GM19328 (cell line): Measurements from ENCODE around the gene LIMK2.

Experiments used
- ATAC-seq: cut with Tn5 transposase; IDR thresholded peaks from one replicate; pipeline ENCODE4 v1.9.1; 2021; ENCODE audit warnings: mild to moderate bottlenecking, moderate library complexity; ENCODE audit not compliant: unreplicated experiment

Gene LIMK2

DNA sequence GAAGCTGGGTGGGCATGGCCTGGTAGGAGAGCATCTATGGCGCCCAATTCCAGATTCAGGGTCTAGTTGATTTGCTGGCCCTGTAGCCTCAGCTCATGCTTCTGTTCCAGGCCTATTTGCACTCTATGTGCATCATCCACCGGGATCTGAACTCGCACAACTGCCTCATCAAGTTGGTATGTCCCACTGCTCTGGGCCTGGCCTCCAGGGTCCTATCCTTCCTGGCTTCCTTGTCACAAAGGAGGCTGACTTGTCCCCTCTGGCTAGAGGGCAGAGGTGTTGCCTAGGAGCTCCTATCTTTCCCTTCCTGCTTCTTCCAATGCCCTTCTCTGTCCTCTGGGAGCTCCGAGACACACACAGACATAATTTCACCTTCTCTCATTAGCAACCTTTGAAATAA is 58.9 kb downstream of the LIMK2 start:
- no peak for ATAC-seq

DNA sequence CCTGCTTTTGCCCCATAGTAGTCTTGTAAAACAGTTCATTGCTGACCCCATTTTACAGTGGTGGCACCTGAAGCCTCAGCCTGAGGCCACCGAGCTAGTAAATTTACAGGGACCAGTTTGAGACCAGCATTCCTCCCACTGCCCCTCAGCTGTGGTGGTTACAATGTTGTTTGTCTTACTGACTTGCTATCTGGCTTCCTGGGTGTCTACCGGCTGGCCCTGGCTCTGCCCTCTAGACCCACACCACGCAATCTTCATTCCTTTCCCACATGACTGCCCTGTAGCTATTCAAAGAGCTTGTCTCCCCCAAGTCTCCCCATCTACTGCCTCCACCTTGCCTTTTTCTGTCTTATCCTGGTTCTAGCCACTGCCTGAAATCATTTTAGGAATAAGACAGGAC is 59.4 kb downstream of the LIMK2 start:
- no peak for ATAC-seq

DNA sequence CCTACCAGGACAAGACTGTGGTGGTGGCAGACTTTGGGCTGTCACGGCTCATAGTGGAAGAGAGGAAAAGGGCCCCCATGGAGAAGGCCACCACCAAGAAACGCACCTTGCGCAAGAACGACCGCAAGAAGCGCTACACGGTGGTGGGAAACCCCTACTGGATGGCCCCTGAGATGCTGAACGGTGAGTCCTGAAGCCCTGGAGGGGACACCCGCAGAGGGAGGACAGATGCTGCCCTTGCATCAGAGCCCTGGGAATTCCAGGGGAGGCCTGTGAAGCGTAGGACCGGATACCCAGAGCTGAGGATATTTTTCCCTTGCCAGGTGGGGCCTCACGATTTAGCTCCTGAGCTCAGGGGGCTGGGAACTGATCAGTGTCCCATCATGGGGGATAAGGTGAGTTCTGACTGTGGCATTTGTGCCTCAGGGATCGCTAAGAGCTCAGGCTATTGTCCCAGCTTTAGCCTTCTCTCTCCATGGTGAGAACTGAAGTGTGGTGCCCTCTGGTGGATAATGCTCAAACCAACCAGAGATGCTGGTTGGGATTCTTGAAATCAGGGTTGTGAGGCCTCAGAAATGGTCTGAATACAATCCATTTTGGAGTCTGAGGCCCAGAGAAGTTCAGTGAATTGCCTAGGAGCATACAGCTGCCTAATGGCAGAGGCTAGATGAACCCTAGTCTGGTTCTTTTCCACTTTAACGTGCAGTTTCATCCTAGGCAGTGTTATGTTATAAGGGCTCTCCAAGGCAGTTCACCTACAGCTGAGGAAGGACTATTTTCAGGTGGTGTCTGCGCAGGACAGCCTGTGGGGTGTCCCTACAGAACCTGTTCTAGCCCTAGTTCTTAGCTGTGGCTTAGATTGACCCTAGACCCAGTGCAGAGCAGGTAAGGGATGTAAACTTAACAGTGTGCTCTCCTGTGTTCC is 60.7 kb downstream of the LIMK2 start:
- ATAC-seq = no peak

DNA sequence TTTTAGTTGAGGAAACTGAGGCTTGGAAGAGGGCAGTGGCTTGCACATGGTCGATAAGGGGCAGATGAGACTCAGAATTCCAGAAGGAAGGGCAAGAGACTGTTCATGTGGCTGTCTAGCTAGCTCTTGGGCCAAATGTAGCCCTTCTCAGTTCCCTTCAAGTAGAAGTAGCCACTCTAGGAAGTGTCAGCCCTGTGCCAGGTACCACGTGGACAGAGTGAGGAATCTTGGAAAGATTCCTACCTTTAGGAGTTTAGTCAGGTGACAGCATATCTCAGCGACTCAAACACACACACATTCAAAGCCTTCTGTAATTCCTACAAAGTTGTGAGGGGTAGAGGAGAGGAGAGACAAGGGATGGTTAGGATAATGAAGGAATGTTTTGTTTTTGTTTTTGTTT is 61.9 kb downstream of the LIMK2 start:
- no peak for ATAC-seq

DNA sequence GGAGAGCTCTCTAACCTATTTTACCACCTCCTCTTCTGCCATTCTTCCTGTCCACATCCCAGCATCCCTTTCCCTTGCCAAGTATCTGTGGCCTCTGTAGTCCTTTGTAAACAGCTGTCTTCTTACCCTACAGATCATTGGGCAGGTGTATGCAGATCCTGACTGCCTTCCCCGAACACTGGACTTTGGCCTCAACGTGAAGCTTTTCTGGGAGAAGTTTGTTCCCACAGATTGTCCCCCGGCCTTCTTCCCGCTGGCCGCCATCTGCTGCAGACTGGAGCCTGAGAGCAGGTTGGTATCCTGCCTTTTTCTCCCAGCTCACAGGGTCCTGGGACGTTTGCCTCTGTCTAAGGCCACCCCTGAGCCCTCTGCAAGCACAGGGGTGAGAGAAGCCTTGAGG is 62.9 kb downstream of the LIMK2 start:
- ATAC-seq = no peak

DNA sequence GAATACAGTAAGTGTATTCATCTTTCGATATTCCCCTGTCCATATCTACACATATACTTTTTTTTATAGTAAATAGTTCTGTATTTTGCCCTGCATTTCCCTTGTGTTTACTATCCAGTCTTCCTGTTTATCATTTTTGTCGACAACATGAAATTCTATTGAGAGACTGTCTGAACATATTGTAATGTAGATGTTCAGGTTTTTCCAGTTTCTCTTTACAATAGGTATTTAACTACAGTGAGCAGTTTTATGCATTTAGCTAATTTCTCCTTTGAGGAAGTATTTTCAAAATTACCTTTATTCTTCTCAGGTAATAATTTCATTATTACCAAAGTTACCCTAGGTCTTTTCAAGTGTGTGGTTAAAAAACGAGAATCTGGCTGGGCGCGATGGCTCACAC is 63.5 kb downstream of the LIMK2 start:
- ATAC-seq = no peak

DNA sequence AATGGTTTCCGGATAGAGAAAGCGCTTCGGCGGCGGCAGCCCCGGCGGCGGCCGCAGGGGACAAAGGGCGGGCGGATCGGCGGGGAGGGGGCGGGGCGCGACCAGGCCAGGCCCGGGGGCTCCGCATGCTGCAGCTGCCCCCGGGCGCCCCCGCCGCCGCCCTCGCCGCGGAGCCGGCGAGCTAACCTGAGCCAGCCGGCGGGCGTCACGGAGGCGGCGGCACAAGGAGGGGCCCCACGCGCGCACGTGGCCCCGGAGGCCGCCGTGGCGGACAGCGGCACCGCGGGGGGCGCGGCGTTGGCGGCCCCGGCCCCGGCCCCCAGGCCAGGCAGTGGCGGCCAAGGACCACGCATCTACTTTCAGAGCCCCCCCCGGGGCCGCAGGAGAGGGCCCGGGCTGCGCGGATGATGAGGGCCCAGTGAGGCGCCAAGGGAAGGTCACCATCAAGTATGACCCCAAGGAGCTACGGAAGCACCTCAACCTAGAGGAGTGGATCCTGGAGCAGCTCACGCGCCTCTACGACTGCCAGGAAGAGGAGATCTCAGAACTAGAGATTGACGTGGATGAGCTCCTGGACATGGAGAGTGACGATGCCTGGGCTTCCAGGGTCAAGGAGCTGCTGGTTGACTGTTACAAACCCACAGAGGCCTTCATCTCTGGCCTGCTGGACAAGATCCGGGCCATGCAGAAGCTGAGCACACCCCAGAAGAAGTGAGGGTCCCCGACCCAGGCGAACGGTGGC is 64.5 kb downstream of the LIMK2 start:
- no peak for ATAC-seq

DNA sequence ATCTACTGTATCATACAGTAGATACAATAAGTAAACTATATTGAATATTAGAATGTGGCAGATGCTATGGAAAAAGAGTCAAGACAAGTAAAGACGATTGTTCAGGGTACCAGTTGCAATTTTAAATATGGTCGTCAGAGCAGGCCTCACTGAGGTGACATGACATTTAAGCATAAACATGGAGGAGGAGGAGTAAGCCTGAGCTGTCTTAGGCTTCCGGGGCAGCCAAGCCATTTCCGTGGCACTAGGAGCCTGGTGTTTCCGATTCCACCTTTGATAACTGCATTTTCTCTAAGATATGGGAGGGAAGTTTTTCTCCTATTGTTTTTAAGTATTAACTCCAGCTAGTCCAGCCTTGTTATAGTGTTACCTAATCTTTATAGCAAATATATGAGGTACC is 65.6 kb downstream of the LIMK2 start:
- no peak for ATAC-seq

DNA sequence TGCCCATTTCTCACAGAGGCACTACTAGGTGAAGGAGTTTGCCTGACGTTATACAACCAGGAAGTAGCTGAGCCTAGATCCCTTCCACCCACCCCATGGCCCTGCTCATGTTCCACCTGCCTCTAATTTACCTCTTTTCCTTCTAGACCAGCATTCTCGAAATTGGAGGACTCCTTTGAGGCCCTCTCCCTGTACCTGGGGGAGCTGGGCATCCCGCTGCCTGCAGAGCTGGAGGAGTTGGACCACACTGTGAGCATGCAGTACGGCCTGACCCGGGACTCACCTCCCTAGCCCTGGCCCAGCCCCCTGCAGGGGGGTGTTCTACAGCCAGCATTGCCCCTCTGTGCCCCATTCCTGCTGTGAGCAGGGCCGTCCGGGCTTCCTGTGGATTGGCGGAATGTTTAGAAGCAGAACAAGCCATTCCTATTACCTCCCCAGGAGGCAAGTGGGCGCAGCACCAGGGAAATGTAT is 66.1 kb downstream of the LIMK2 start:
- ATAC-seq = no peak

DNA sequence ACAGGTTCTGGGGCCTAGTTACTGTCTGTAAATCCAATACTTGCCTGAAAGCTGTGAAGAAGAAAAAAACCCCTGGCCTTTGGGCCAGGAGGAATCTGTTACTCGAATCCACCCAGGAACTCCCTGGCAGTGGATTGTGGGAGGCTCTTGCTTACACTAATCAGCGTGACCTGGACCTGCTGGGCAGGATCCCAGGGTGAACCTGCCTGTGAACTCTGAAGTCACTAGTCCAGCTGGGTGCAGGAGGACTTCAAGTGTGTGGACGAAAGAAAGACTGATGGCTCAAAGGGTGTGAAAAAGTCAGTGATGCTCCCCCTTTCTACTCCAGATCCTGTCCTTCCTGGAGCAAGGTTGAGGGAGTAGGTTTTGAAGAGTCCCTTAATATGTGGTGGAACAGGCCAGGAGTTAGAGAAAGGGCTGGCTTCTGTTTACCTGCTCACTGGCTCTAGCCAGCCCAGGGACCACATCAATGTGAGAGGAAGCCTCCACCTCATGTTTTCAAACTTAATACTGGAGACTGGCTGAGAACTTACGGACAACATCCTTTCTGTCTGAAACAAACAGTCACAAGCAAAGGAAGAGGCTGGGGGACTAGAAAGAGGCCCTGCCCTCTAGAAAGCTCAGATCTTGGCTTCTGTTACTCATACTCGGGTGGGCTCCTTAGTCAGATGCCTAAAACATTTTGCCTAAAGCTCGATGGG is 66.7 kb downstream of the LIMK2 start:
- no peak for ATAC-seq

DNA sequence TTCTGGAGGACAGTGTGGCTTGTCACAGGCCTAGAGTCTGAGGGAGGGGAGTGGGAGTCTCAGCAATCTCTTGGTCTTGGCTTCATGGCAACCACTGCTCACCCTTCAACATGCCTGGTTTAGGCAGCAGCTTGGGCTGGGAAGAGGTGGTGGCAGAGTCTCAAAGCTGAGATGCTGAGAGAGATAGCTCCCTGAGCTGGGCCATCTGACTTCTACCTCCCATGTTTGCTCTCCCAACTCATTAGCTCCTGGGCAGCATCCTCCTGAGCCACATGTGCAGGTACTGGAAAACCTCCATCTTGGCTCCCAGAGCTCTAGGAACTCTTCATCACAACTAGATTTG is 67.2 kb downstream of the LIMK2 start:
- ATAC-seq = no peak

DNA sequence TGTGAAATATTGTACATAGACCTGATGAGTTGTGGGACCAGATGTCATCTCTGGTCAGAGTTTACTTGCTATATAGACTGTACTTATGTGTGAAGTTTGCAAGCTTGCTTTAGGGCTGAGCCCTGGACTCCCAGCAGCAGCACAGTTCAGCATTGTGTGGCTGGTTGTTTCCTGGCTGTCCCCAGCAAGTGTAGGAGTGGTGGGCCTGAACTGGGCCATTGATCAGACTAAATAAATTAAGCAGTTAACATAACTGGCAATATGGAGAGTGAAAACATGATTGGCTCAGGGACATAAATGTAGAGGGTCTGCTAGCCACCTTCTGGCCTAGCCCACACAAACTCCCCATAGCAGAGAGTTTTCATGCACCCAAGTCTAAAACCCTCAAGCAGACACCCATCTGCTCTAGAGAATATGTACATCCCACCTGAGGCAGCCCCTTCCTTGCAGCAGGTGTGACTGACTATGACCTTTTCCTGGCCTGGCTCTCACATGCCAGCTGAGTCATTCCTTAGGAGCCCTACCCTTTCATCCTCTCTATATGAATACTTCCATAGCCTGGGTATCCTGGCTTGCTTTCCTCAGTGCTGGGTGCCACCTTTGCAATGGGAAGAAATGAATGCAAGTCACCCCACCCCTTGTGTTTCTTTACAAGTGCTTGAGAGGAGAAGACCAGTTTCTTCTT is 67.9 kb downstream of the LIMK2 start:
- no peak for ATAC-seq

DNA sequence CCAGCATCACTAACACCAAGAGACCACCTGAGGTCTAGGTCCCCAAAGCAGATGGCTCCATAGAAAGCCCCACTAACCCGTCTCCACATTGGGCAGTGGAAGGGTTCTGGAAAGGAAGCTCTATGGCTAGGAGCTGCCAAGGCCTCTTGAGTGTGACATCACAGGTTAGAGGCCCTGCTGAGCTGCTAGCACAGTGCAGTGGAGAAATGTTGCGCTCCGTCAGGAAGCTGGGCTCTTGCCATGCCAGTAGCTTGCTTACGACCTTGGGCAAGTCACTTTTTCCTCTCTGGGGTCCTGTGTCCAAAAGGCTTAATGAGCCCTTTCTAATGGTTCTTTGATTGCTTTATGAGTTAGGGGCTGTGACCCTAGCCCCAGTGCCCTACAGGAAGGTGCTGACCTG is 69.6 kb downstream of the LIMK2 start:
- ATAC-seq = no peak

DNA sequence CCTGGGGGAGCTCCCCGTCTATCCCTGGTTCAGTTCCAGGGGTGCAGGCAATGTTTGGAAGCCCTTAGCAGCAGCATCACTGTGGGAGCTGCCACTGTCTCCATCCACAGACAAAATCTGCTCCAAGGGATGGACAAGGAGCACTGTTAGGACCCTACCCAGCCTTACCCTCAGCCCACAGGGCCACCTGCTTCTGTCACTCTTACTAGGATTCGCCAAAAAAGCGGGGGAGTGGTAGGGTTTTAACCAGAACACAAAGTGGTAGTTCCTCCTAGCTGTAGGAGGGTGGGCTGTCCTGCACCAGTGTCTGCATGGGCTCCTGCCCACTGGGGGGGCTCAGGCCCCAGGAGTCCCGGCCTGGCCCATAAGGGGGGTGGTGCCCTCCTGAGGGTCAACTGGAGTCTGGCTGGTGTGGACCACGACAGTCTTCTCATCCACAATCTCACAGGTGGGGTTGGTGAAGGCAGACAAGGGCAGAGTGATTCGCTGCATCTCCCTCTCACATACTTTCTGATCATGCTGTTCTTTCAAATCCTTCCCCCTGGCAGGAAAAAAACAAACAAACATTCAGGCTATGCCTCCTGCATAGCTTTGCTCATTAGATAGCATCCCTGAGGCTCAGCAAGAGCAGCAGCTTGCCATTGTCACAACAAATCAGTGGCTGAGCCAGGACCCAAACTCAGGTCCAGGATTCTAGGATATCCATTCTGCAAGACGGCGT is 70.8 kb downstream of the LIMK2 start:
- no peak for ATAC-seq

DNA sequence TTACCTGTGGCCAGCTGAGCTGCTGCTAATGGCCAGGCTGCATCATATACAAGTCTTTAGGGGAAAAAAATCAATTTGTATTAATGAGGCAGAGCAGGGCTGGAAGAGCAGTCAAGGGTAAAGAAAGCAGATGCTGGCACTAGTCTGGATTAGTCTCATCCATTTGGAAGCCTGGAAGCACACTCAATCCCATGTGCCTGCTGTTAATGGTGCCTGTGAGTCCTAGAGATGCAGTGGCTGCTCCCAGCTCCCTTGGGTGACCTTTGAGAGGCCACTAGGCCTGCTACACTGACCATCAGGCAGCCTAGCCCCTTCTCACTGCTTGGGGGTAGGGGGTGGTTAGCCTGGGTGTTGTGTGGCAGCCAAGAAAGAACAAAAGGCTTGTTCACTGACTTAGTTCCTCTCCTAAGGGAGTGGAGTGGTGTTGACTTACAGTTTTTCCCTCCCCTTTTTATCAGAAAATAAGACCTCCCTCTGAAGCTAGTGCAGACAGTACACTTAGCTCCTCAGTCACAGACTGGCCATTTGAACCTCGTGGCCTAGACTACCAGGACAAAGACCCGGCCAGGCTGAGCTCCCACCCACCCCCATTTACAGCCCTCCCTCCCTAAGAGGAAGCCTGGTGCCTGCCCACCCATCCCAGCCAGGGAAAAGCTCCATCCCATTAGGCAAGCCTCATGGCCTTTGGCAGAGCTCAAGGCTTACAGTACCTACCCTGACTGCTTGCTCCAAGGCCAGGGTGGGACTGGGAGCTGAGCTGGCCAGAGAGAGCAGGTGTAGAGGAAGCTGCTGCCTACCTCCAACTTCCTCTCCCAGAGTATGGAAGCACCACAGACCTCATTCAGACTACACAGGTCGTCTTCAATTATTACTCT is 72.4 kb downstream of the LIMK2 start:
- ATAC-seq = no peak

DNA sequence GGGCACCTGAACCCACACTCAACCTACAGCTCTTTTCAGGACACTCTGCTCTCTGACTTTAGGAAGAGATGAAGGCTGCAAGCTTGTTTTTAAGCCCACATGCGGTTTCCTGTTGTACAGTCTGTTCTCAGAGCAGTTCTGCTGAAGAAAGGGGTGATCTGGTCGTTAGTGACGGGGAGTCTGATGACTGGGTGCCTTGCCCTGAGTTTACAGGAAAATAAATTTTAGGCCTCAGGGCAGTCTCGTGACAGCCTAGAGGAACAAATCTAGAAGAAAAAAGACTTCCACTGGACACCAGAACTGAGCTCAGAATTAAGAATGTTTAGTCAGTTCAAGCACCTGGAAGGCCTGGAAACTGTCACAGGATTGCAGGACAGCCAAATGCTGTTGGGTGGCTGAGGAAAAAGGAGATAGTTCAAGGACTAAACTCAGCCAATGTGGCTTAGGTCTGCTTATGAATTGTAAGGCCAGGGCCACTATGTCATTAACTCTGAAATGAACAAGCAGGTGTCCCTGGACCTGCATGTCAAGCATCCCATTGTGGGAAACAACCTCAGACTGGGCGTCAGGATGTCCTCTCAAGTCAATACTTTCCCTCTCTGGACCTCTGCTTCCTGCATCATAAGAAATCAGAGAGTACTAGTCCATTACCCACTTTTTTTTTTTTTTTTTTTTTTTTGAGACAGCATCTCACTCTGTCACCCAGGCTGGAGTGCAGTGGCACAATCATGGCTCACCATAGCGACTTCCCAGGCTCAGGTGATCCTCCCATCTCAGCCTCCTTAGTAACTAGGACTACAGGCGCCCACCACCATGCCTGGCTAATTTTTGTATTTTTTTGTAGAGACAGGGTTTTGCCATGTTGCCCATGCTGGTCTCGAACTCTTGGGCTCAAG is 74.5 kb downstream of the LIMK2 start:
- no peak for ATAC-seq

DNA sequence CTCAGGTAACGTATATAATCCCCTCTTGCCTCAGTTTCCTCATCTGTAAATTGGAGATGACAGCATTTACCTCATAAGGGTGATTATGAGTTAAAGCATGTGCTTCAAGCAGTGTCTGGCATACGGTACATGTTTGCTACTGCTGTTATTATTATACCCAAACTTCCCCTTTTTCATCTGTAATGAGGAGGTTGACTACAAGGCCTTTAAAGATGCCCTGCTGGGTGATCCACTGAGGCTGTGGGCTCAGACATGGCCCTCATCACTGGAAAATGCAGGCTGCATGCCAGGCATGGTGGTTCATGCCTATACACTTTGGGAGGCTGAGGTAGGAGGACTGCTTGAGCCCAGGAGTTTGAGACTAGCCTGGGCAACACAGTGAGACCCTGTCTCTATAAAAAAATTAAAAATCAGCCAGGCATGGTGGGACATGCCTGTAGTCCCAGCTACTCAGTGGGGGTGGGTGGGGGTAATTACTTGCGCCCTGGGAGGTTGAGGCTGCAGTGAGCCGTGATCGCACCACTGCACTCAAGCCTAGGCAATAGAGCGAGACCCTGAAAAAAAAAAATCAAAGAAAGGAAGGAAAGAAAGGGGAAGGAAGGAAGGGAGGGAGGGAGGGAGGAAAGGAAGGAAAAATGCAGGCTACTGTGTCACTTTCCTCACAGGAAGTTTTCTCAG is 75.9 kb downstream of the LIMK2 start:
- no peak for ATAC-seq
